ENCODE measurements around the gene NCK2.
A peak's percentile ranks its signal among the peaks of the same experiment; 100 is the strongest.

NCK2 gene

DNA sequence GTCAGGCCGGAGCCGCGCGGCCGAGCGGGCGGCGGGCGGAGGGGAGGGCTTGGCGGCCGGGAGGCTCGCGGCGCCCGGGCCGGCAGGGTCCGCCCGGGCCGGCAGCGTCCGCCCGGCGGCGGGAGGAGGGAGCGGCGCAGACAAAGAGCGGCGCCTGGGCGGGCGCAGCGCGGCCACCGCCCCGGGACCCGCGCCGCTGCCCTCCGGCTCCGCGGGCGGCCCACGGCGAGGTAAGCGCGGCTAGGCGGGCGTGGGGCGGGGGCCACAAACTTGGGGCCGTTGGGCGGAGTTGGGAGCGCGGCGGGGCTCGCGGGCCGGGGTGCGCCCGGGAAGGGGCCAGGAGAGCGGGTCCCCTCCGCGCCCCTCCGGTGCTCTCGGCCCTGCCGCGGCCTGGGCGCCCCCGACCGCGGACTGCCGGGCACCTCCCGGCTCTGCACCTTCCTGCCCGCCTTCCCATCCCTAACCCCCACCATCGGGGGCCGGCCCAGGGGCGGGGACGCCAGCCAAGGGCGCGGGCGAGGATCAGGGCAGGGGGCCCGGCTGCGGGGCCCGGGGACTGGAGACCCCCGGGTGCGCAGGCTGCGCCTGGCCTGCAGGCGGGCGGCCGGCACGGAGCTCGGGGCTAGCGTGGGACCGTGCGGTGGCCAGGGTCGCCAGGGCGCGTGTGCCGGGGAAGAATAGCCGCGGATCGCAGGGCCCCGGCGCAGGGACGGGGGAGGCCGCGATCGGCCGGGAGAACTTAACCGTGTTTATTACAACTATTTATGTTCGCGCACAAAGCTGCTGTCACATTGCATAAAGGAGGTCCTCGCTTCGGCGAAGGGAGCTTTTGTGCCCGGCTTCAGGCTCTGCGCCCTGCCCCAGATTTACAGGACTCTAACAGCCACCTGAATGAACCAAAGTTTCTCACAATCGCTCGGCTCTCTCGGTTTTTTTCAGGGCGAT is at the start of gene NCK2:
NCK2 (plus strand) TSS at position 4 of the 945 bp plus-strand sequence. CDS start 110,152 bp downstream, outside the sequence.
- Histone ChIP-seq H2AFZ (ENCODE audit: low read length) (0 out of 2 replicates have a peak within 1 kb of the TSS, but pooled peaks have one; percentile 45), H3K4me1 (ENCODE audit: insufficient read depth, low read length, severe bottlenecking) (peaks cover 18% of the 10 kb centered on the region)

DNA sequence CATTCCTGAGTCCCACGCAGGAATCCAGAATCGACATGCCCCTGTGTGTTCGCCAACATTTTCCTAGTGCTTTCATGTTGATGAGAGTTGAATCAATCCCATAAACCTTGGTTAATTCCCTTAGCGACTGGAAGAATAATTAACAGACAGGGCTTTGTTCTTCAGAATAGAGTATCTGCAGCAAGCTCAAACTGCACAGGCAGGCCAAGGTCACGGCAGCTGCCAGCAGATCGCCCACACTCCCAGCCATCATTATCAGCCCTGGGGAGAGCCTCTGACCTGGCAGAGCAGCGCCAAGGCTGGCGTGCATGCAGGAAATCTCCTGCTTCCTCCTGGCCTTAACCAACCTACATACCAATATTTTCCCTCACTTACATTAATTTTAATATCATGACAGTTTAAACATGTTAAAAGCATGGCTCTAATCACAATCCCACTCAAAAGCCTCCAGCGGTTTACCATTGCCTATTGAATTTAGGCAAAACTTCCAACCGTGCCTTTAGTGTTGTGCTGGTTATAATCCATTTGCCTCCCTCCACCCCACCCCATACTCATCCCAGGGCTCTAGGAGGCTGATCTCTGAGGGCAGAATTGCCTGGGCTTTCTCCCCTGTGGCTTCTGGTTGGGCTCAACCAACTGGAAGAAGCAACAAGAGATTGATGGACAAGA is 46.8 kb upstream of the NCK2 start:
- no peak overlapping the region for H2AFZ ChIP-seq (ENCODE audit: low read length)
- H3F3A ChIP-seq (ENCODE audit: insufficient read depth, low read length) = no peaks in the 10 kb centered on the region
- no peaks in the 10 kb centered on the region for H3K9me2 ChIP-seq (ENCODE audit: low read depth, low read length)
- no peaks in the 10 kb centered on the region for H4K20me1 ChIP-seq (ENCODE audit: insufficient read depth, low read length)
- no peak overlapping the region for H3K4me3 ChIP-seq (ENCODE audit: low read depth, low read length, poor library complexity, severe bottlenecking)
- H3K9ac ChIP-seq (ENCODE audit: low read length) = no peak overlapping the region
- no peaks in the 10 kb centered on the region for H3K27me3 ChIP-seq (ENCODE audit: insufficient read depth, low read length)
- H3K9me3 ChIP-seq (ENCODE audit: low read length) = no peaks in the 10 kb centered on the region
- H3K4me2 ChIP-seq (ENCODE audit: low read length) = no peak overlapping the region
- H3K4me1 ChIP-seq (ENCODE audit: insufficient read depth, low read length, severe bottlenecking) = no peaks in the 10 kb centered on the region
- TF ChIP-seq, protein P1, sequence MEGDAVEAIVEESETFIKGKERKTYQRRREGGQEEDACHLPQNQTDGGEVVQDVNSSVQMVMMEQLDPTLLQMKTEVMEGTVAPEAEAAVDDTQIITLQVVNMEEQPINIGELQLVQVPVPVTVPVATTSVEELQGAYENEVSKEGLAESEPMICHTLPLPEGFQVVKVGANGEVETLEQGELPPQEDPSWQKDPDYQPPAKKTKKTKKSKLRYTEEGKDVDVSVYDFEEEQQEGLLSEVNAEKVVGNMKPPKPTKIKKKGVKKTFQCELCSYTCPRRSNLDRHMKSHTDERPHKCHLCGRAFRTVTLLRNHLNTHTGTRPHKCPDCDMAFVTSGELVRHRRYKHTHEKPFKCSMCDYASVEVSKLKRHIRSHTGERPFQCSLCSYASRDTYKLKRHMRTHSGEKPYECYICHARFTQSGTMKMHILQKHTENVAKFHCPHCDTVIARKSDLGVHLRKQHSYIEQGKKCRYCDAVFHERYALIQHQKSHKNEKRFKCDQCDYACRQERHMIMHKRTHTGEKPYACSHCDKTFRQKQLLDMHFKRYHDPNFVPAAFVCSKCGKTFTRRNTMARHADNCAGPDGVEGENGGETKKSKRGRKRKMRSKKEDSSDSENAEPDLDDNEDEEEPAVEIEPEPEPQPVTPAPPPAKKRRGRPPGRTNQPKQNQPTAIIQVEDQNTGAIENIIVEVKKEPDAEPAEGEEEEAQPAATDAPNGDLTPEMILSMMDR (IDR thresholded peaks at IDR 0.05; ENCODE audit: low read length) = no peak
- no peak for TF ChIP-seq EZH2 (IDR thresholded peaks at IDR 0.05; ENCODE audit: borderline replicate concordance, low read length)
- H3K36me3 ChIP-seq (ENCODE audit: insufficient read depth, low read length) = no peaks in the 10 kb centered on the region
- no peaks in the 10 kb centered on the region for H3K79me2 ChIP-seq (ENCODE audit: insufficient read depth, low read length)
- H3K27ac ChIP-seq (ENCODE audit: low read depth, low read length, poor library complexity, severe bottlenecking) = no peak overlapping the region

More for the DNA sequence above, at the start of gene NCK2:
- Histone ChIP-seq H3K79me2 (ENCODE audit: insufficient read depth, low read length) (no peaks in the 10 kb centered on the region), H3K9me3 (ENCODE audit: low read length) (no peaks in the 10 kb centered on the region), H3K4me3 (ENCODE audit: low read depth, low read length, poor library complexity, severe bottlenecking) (peak within 1 kb of the TSS; percentile 66), H3K4me2 (ENCODE audit: low read length) (peak within 1 kb of the TSS; percentile 85), H3K36me3 (ENCODE audit: insufficient read depth, low read length) (no peaks in the 10 kb centered on the region), H3K9me2 (ENCODE audit: low read depth, low read length) (no peaks in the 10 kb centered on the region), H3K9ac (ENCODE audit: low read length) (peak within 1 kb of the TSS; percentile 47; the same call in 1 of the 2 replicates), H3K27ac (ENCODE audit: low read depth, low read length, poor library complexity, severe bottlenecking) (no peak within 1 kb of the TSS), H3F3A (ENCODE audit: insufficient read depth, low read length) (no peaks in the 10 kb centered on the region; the same call in 1 of the 2 replicates), H3K27me3 (ENCODE audit: insufficient read depth, low read length) (peaks cover 4% of the 10 kb centered on the region; the same call in 1 of the 2 replicates), H4K20me1 (ENCODE audit: insufficient read depth, low read length) (no peaks in the 10 kb centered on the region)
- TF ChIP-seq, protein P1 (IDR thresholded peaks at IDR 0.05; ENCODE audit: low read length) = no peak
- TF ChIP-seq EZH2 (IDR thresholded peaks at IDR 0.05; ENCODE audit: borderline replicate concordance, low read length) = no peak

DNA sequence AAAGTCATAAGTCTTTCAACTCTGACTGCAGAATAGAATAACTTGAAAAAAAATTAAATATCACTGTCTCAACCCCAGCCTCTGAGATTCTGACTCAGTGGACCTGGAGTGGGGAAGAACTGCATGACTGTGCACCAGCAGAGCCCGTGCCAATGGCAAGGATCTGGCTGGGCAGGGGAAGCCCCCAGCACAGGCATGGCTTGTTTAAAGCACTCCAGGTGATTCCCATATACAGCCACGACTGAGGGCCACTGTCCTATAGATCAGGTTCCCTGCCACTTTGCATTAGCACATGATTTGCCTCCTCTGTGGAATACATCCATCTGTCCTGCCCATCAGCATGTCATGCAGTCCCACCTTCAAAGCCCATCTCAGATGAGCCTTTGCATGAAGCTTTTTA is 45.9 kb upstream of the NCK2 start:
- no peaks in the 10 kb centered on the region for H3K9me3 ChIP-seq (ENCODE audit: low read length)
- TF ChIP-seq, protein P1 (IDR thresholded peaks at IDR 0.05; ENCODE audit: low read length) = no peak
- TF ChIP-seq EZH2 (IDR thresholded peaks at IDR 0.05; ENCODE audit: borderline replicate concordance, low read length) = no peak
- H3K4me2 ChIP-seq (ENCODE audit: low read length) = no peak overlapping the region
- no peak overlapping the region for H3K27ac ChIP-seq (ENCODE audit: low read depth, low read length, poor library complexity, severe bottlenecking)
- no peak overlapping the region for H3K4me3 ChIP-seq (ENCODE audit: low read depth, low read length, poor library complexity, severe bottlenecking)
- H2AFZ ChIP-seq (ENCODE audit: low read length) = no peak overlapping the region
- no peak overlapping the region for H3K9ac ChIP-seq (ENCODE audit: low read length)
- H3K36me3 ChIP-seq (ENCODE audit: insufficient read depth, low read length) = no peaks in the 10 kb centered on the region
- no peaks in the 10 kb centered on the region for H3F3A ChIP-seq (ENCODE audit: insufficient read depth, low read length)
- H3K9me2 ChIP-seq (ENCODE audit: low read depth, low read length) = no peaks in the 10 kb centered on the region
- H4K20me1 ChIP-seq (ENCODE audit: insufficient read depth, low read length) = no peaks in the 10 kb centered on the region
- H3K79me2 ChIP-seq (ENCODE audit: insufficient read depth, low read length) = no peaks in the 10 kb centered on the region
- no peaks in the 10 kb centered on the region for H3K27me3 ChIP-seq (ENCODE audit: insufficient read depth, low read length)
- H3K4me1 ChIP-seq (ENCODE audit: insufficient read depth, low read length, severe bottlenecking) = no peaks in the 10 kb centered on the region
